Activated B cell treated with CpG ODN at 0.5 μM for 24 hours (primary cell): ENCODE measurements around the gene TCF12. TPM values are rescaled to one million over a fixed set of nuclear protein-coding genes. Genes with fewer than 3 reads are reported as not detected.

Experiments
- ATAC-seq: fragments of 200-7000 bp; cut with Tn5 transposase; one replicate; pipeline ENCODE4 v1.10.0; 2021; ENCODE audit warnings: low read depth, mild to moderate bottlenecking, moderate library complexity
- CTCF ChIA-PET: fragments of 350-600 bp; sonication (Branson Sonifier 250); formaldehyde crosslinking; loops from one replicate; lab custom pipeline; 2021; ENCODE audit warnings: antibody characterized with exemption; lab: Charles Lee
- POLR2A ChIA-PET: fragments of 350-600 bp; sonication (Branson Sonifier 250); formaldehyde crosslinking; loops from one replicate; lab custom pipeline; 2021; ENCODE audit warnings: antibody characterized with exemption; lab: Charles Lee
- DNase-seq: peaks from one replicate; pipeline ENCODE4 v3.0.0; 2022
- H3K27ac Mint-ChIP-seq: one replicate; pipeline ENCODE4 v1.8.0; 2020; ENCODE audit warnings: mixed read lengths
- H3K27me3 Mint-ChIP-seq: one replicate; pipeline ENCODE4 v1.8.0; 2021; ENCODE audit warnings: mixed read lengths
- H3K36me3 Mint-ChIP-seq: one replicate; pipeline ENCODE4 v1.8.0; 2021; ENCODE audit warnings: low read depth, mixed read lengths
- H3K4me1 Mint-ChIP-seq: one replicate; pipeline ENCODE4 v1.8.0; 2021; ENCODE audit warnings: mixed read lengths
- H3K4me3 Mint-ChIP-seq: one replicate; pipeline ENCODE4 v1.8.0; 2020; ENCODE audit warnings: mild to moderate bottlenecking, mixed read lengths
- H3K9me3 Mint-ChIP-seq: one replicate; pipeline ENCODE4 v1.8.0; 2020; ENCODE audit warnings: mixed read lengths
- intact Hi-C: fragments of 100-400 bp; cut with micrococcal nuclease; formaldehyde crosslinking; loops from one replicate; pipeline ENCODE4 v1.15.1; 2024
- total RNA-seq: library from RNA; stranded (reverse); gene quantifications from 2 replicates; pipeline ENCODE4 v1.2.3, GENCODE V29; 2022
- TF ChIP-seq, protein P1 (sequence below): fragments of 200-600 bp; IDR thresholded peaks from one replicate; pipeline ENCODE4 v1.8.0; 2022; ENCODE audit warnings: antibody characterized with exemption, mild to moderate bottlenecking

The TCF12 gene
- total RNA-seq, 1 donor from 2014 or later = 119 TPM

DNA sequence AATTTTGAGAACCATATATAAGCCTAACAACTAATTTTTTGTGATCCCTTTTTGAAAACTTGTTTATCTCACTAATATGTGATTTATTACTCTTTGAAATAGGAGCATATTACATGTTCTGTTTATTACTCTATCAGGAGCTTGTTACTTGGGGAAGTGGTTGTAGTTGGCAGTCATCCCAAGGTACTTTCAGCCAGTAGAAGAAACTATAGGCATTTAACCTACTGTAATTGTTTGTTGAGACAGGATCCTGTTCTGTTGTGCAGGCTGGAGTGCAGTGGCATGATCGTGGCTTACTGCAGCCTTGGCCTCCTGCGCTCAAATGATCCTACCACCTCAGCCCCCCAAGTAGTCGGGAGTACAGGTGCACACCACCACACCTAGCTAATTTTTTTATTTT, 195.6 kb downstream of the TCF12 start:
- CTCF ChIA-PET = no interaction called here

DNA sequence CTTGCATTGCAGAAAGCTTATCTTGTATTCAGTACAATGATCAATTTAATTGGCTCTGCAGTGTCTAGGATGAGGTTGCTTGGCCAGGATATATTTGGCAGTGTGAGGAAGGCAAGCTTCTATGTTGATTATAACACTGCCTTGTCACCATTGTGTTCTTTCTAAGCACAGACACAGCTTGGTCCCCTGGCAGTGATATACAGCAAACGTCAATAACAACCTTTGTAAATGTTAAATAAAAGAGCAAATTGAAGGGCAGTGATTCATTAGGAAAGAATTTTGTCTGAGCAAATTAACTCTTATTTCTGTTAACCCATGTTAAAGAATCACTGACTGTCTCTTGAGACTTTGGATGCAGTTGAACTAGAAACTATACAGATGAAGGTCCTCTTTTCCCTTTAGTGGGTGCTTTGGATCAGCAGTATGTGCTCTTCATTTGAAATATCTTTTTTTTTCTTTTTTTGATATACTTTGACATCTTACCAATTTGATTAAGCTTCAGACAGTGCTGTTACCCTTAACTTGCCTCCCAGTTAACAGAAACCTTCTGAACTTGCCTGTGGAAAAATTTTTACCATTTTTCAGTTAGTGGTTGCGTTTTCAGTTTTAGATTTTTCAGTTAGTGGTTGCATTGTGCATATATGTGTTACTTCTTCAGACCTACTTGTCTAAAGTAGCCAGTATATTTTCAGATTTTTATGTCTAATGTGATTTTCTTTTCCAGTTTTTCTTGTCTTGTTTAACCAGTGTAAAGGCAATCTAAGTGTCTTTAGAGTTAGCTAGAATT, 199.8 kb downstream of the TCF12 start:
- ATAC-seq = no peak
- ChIA-PET POLR2A (no interaction called here), CTCF (no interaction called here)
- Mint-ChIP-seq H3K4me1 (peaks cover 22% of the 10 kb centered on the region), H3K9me3 (no peaks in the 10 kb centered on the region), H3K27me3 (no peaks in the 10 kb centered on the region), H3K36me3 (peaks cover 14% of the 10 kb centered on the region), H3K27ac (peak overlapping the region; percentile 50), H3K4me3 (no peak overlapping the region)
- TF ChIP-seq, protein P1, sequence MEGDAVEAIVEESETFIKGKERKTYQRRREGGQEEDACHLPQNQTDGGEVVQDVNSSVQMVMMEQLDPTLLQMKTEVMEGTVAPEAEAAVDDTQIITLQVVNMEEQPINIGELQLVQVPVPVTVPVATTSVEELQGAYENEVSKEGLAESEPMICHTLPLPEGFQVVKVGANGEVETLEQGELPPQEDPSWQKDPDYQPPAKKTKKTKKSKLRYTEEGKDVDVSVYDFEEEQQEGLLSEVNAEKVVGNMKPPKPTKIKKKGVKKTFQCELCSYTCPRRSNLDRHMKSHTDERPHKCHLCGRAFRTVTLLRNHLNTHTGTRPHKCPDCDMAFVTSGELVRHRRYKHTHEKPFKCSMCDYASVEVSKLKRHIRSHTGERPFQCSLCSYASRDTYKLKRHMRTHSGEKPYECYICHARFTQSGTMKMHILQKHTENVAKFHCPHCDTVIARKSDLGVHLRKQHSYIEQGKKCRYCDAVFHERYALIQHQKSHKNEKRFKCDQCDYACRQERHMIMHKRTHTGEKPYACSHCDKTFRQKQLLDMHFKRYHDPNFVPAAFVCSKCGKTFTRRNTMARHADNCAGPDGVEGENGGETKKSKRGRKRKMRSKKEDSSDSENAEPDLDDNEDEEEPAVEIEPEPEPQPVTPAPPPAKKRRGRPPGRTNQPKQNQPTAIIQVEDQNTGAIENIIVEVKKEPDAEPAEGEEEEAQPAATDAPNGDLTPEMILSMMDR = no peak
- no peak for DNase-seq
- intact Hi-C loops = no loop called here

More for the DNA sequence above, 195.6 kb downstream of the TCF12 start:
- DNase-seq (no peak), ATAC-seq (no peak)
- Mint-ChIP-seq H3K9me3 (no peaks in the 10 kb centered on the region), H3K4me1 (peaks cover 25% of the 10 kb centered on the region), H3K4me3 (no peak overlapping the region), H3K27me3 (no peaks in the 10 kb centered on the region), H3K36me3 (peaks cover 6% of the 10 kb centered on the region), H3K27ac (no peak overlapping the region)
- POLR2A ChIA-PET = interaction anchor here (0.6 kb wide), 2 partner anchors 12 to 21 kb away, joined by 3 read pairs; no protein-coding TSS in a partner anchor
- intact Hi-C loops = loop anchor here (5.0 kb wide), 1 partner anchor 42 kb away; no protein-coding TSS in a partner anchor
- TF ChIP-seq, protein P1 = no peak

DNA sequence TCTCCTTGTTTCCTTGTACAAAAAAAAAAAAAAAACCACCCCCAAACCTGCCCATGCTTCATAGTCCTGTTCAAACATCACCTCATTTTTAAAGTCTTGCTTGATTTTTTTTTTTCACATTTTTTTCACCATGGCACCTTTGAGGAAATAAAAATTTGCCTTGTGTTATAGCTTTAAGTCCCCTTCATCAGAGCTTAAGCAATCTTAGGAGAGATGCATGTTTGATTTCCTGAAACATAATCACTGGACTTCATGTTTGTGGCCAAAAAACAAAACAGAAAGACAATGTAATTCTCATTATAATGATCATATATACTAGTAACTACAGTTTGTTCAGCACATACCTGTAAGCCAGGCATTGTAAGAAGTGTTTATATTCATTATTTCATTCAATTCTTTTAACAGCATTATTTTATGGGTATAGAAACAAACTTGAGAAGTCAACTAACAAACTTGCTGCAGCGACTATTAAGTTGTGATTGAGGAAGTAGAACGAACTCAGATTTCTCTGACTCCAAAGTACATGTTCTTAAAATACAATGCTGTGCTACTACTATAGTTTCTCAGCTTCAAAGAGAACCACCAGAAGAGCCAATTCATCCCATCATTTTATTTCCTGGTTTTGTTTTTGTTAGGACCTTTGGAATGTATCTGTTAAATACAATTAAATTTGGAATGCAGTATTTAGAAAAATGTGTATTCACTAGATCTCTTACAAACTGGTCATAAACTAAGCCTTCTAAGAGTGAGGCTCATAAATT, 203.8 kb downstream of the TCF12 start:
- peaks cover 29% of the 10 kb centered on the region for H3K36me3 Mint-ChIP-seq
- ATAC-seq (no peak), DNase-seq (no peak)
- no peaks in the 10 kb centered on the region for H3K27me3 Mint-ChIP-seq
- ChIA-PET POLR2A (interaction anchor here (0.5 to 0.7 kb wide), 2 partner anchors 158 to 167 kb away, joined by 3 to 5 read pairs; no protein-coding TSS in a partner anchor), CTCF (no interaction called here)
- no peak overlapping the region for H3K4me3 Mint-ChIP-seq
- intact Hi-C loops = no loop called here
- TF ChIP-seq, protein P1 = no peak
- H3K27ac Mint-ChIP-seq = no peak overlapping the region
- H3K4me1 Mint-ChIP-seq = peaks cover 25% of the 10 kb centered on the region
- H3K9me3 Mint-ChIP-seq = no peaks in the 10 kb centered on the region

DNA sequence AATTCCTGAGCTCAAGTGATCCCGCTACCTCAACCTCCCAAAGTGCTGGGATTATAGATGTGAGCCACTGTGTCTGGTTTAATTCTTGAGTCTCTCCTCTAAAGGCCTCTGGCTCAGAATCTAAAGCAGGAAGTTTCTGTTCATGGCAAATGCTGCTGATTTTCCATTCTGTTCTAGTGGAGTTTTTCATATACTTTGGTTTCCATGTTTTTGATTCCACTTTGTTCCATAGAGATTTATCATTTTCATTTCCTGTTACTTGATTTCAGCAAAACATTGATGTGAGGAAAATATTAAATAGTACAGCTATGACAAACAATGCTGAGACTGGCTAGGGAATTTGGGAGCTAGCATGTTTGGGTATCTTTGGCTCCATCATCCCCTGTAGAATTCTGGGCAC, 205.6 kb downstream of the TCF12 start:
- Mint-ChIP-seq H3K4me3 (no peak overlapping the region), H3K27ac (no peak overlapping the region), H3K9me3 (no peaks in the 10 kb centered on the region), H3K36me3 (peaks cover 35% of the 10 kb centered on the region), H3K4me1 (peaks cover 17% of the 10 kb centered on the region), H3K27me3 (no peaks in the 10 kb centered on the region)
- POLR2A ChIA-PET = no interaction called here
- CTCF ChIA-PET = no interaction called here
- no peak for ATAC-seq
- intact Hi-C loops = no loop called here
- DNase-seq = no peak
- TF ChIP-seq, protein P1 = no peak

DNA sequence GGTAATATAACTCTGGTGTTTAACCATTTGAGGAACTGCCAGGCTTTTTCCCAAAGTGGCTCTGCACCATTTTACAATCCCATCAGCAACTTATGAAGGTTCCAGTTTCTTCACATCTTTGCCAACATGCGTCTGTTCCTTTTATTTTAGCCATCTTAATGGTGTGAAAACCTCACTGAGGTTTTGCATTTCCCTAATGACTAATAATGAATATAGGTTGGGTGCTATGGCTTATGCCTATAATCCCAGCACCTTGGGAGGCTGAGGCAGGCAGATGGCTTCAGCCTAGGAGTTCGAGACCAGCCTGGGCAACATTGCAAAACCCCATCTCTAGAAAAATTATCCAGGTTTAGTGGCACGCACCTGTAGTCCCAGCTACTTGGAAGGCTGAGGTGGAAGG, 210.6 kb downstream of the TCF12 start:
- TF ChIP-seq, protein P1 = no peak
- DNase-seq (no peak), ATAC-seq (no peak)
- no peak overlapping the region for H3K4me3 Mint-ChIP-seq
- H3K27ac Mint-ChIP-seq = no peak overlapping the region
- H3K27me3 Mint-ChIP-seq = no peaks in the 10 kb centered on the region
- peaks cover 26% of the 10 kb centered on the region for H3K36me3 Mint-ChIP-seq
- CTCF ChIA-PET = no interaction called here
- intact Hi-C loops = no loop called here
- H3K4me1 Mint-ChIP-seq = peaks cover 15% of the 10 kb centered on the region
- H3K9me3 Mint-ChIP-seq = no peaks in the 10 kb centered on the region
- POLR2A ChIA-PET = no interaction called here
